Fibroblast of skin of back (primary cell): Measurements from ENCODE around the gene CLEC4C. TPM values are rescaled to one million over a fixed set of nuclear protein-coding genes. Genes with fewer than 3 reads are reported as not detected.
A peak's percentile ranks its signal among the peaks of the same experiment; 100 is the strongest.
"Not testable (repeated sequence)": the region's sequence is repeated elsewhere in the genome, so short reads cannot be mapped to it uniquely, and the experiment has no call there.

Experiments used
- DNase-seq: peaks from one replicate; pipeline ENCODE4 v3.0.0-alpha.2; 2013
- polyA plus RNA-seq, 2 experiments: library from polyadenylated mRNA; unstranded; fragments of 120-200 nt; gene quantifications; one replicate each; pipeline ENCODE4 v1.2.1, GENCODE V29; 2013; ENCODE audit not compliant: insufficient read length in 2 of 2

Gene CLEC4C
- polyA plus RNA-seq (2013, experiment 1 of 2; ENCODE audit: insufficient read length) = not detected
- polyA plus RNA-seq (2013, experiment 2 of 2; ENCODE audit: insufficient read length) = not detected

GRCh38 chr12:7747246-7747645 is at the start of gene CLEC4C:
CLEC4C (minus strand) TSS chr12:7747375; CDS start chr12:7747348, 27 bp downstream.
- no peak for DNase-seq

- DNase-seq = no peak
Measured at GRCh38 chr12:7793211-7793610, 46.0 kb upstream of the CLEC4C start.

- DNase-seq = not testable (repeated sequence)
Measured at GRCh38 chr12:7788884-7789528, 41.8 kb upstream of the CLEC4C start, which contains the start of gene NANOG. NANOG (plus strand) TSS chr12:7789402; CDS start chr12:7789615, 213 bp downstream.

GRCh38 chr12:7788294-7788660 is 41.1 kb upstream of the CLEC4C start:
- DNase-seq = no peak

- no peak for DNase-seq
Measured at GRCh38 chr12:7787574-7788293, 40.6 kb upstream of the CLEC4C start.

- no peak for DNase-seq
Measured at GRCh38 chr12:7784701-7785100, 37.5 kb upstream of the CLEC4C start.

GRCh38 chr12:7783433-7783832 is 36.3 kb upstream of the CLEC4C start:
- DNase-seq = not testable (repeated sequence)

GRCh38 chr12:7782055-7782454 is 34.9 kb upstream of the CLEC4C start:
- DNase-seq = no peak

- no peak for DNase-seq
Measured at GRCh38 chr12:7781274-7781673, 34.1 kb upstream of the CLEC4C start.

- no peak for DNase-seq
Measured at GRCh38 chr12:7769999-7770398, 22.8 kb upstream of the CLEC4C start.

GRCh38 chr12:7758766-7759140 is 11.6 kb upstream of the CLEC4C start:
- no peak for DNase-seq

- no peak for DNase-seq
Measured at GRCh38 chr12:7756993-7757392, 9.8 kb upstream of the CLEC4C start.

GRCh38 chr12:7755668-7756067 is 8.5 kb upstream of the CLEC4C start:
- DNase-seq = not testable (repeated sequence)

GRCh38 chr12:7751941-7752922 is 5.1 kb upstream of the CLEC4C start:
- DNase-seq = not testable (repeated sequence)

GRCh38 chr12:7751394-7751793 is 4.2 kb upstream of the CLEC4C start:
- DNase-seq = no peak

GRCh38 chr12:7750350-7750749 is 3.2 kb upstream of the CLEC4C start:
- DNase-seq = no peak

- DNase-seq = no peak
Measured at GRCh38 chr12:7749442-7749841, 2.3 kb upstream of the CLEC4C start.

- no peak for DNase-seq
Measured at GRCh38 chr12:7748852-7749251, 1.7 kb upstream of the CLEC4C start.

- DNase-seq = no peak
Measured at GRCh38 chr12:7732993-7733392, 14.2 kb downstream of the CLEC4C start.

GRCh38 chr12:7731486-7731885 is 15.7 kb downstream of the CLEC4C start:
- no peak for DNase-seq

- not testable (repeated sequence) for DNase-seq
Measured at GRCh38 chr12:7730984-7731383, 16.2 kb downstream of the CLEC4C start.

- peak; percentile 34 for DNase-seq
Measured at GRCh38 chr12:7729746-7730145, 17.4 kb downstream of the CLEC4C start.

- no peak for DNase-seq
Measured at GRCh38 chr12:7723926-7724325, 23.2 kb downstream of the CLEC4C start.
